GM18867 (cell line): ENCODE data around the gene SMARCB1.

Source experiments
- ATAC-seq: cut with Tn5 transposase; IDR thresholded peaks from one replicate; pipeline ENCODE4 v1.9.1; 2021; ENCODE audit warnings: mild to moderate bottlenecking, moderate library complexity; ENCODE audit not compliant: unreplicated experiment

SMARCB1 gene

GRCh38 chr22:23874871-23875270 lies 88.1 kb downstream of the SMARCB1 start:
- no peak for ATAC-seq

GRCh38 chr22:23875801-23876200 lies 89.0 kb downstream of the SMARCB1 start:
- ATAC-seq: no peak

- no peak for ATAC-seq
Observed at GRCh38 chr22:23877566-23877965, 90.8 kb downstream of the SMARCB1 start.

GRCh38 chr22:23878219-23878618 lies 91.5 kb downstream of the SMARCB1 start:
- no peak for ATAC-seq

- ATAC-seq: no peak
Observed at GRCh38 chr22:23882370-23882769, 95.6 kb downstream of the SMARCB1 start.

- no peak for ATAC-seq
Observed at GRCh38 chr22:23883658-23884057, 96.9 kb downstream of the SMARCB1 start.

GRCh38 chr22:23884140-23884539 lies 97.4 kb downstream of the SMARCB1 start:
- no peak for ATAC-seq
